Stimulated activated CD4-positive, alpha-beta T cell treated with anti-CD3 and anti-CD28 coated beads, TNF-alpha, amount 100 ng/mL, for 4 hours (primary cell): ENCODE results near the gene RAP1A.
A peak's percentile ranks its signal among the peaks of the same experiment; 100 is the strongest.
"Not testable (repeated sequence)": the region's sequence is repeated elsewhere in the genome, so short reads cannot be mapped to it uniquely, and the experiment has no call there.

Experiments used
- DNase-seq, 3 experiments: peaks; one replicate each; pipeline ENCODE4 v3.0.0-alpha.2; 2020; ENCODE audit warnings: low read depth in 3 of 3

RAP1A gene

GRCh38 chr1:111737216-111738132 lies 117.9 kb downstream of the RAP1A start:
- no peak for DNase-seq

GRCh38 chr1:111738133-111738435 lies 118.5 kb downstream of the RAP1A start:
- no peak for DNase-seq

- DNase-seq = peak in 2 of 3 experiments; percentile 11 to 25
Observed at GRCh38 chr1:111738436-111739193, 119.0 kb downstream of the RAP1A start.

- peak; percentile 37 to 59 (median 45) for DNase-seq
Observed at GRCh38 chr1:111739194-111739924, 119.8 kb downstream of the RAP1A start, which contains the start of gene INKA2. INKA2 (minus strand) TSS chr1:111739395; CDS start chr1:111739242, 153 bp downstream.

GRCh38 chr1:111739925-111740765 lies 120.6 kb downstream of the RAP1A start:
- DNase-seq = no peak

- DNase-seq = not testable (repeated sequence)
Observed at GRCh38 chr1:111742292-111742691, 122.7 kb downstream of the RAP1A start.

- DNase-seq = no peak
Observed at GRCh38 chr1:111742938-111743549, 123.5 kb downstream of the RAP1A start.

- no peak for DNase-seq
Observed at GRCh38 chr1:111743679-111744101, 124.1 kb downstream of the RAP1A start.

GRCh38 chr1:111745675-111746613 lies 126.4 kb downstream of the RAP1A start:
- DNase-seq = no peak

GRCh38 chr1:111746614-111746999 lies 127.0 kb downstream of the RAP1A start:
- no peak for DNase-seq

- DNase-seq = peak; percentile 10 to 46 (median 14)
Observed at GRCh38 chr1:111747282-111747734, 127.7 kb downstream of the RAP1A start.

- no peak for DNase-seq
Observed at GRCh38 chr1:111747947-111748346, 128.4 kb downstream of the RAP1A start.

- no peak for DNase-seq
Observed at GRCh38 chr1:111749628-111750027, 130.0 kb downstream of the RAP1A start.

- DNase-seq = no peak
Observed at GRCh38 chr1:111750856-111751255, 131.3 kb downstream of the RAP1A start.

- DNase-seq = no peak
Observed at GRCh38 chr1:111751906-111752575, 132.5 kb downstream of the RAP1A start.

GRCh38 chr1:111754984-111755330 lies 135.4 kb downstream of the RAP1A start:
- DNase-seq = no peak

GRCh38 chr1:111755331-111756123 lies 135.9 kb downstream of the RAP1A start, which contains the start of gene DDX20:
DDX20 (plus strand) TSS chr1:111755901; CDS start chr1:111755925, 24 bp downstream.
- DNase-seq = peak; percentile 86 to 88 (median 87)

- no peak for DNase-seq
Observed at GRCh38 chr1:111756124-111756513, 136.5 kb downstream of the RAP1A start.
